ENCODE data around the gene ZFR2.

Gene ZFR2

GRCh38 chr19:3866910-3867638, 1.8 kb downstream of the ZFR2 start:
- Histone ChIP-seq H3K79me2 (ENCODE audit: insufficient read depth, low read length) (no peaks in the 10 kb centered on the region), H3K9ac (ENCODE audit: low read depth, low read length) (no peak overlapping the region), H3K4me1 (ENCODE audit: insufficient read depth, low read length) (no peaks in the 10 kb centered on the region), H3K27me3 (ENCODE audit: insufficient read depth, low read length, poor library complexity) (peaks cover 9% of the 10 kb centered on the region), H4K20me1 (ENCODE audit: insufficient read depth, low read length) (no peaks in the 10 kb centered on the region; the same call in 1 of the 2 replicates), H3K4me2 (ENCODE audit: insufficient read depth, low read length) (no peak overlapping the region), H2AFZ (ENCODE audit: low read depth, low read length) (no peak overlapping the region), H3K4me3 (ENCODE audit: low read depth in 1 of 2, low read length in 2 of 2) (no peak overlapping the region), H3K27ac (ENCODE audit: low read length) (no peak overlapping the region), H3K9me3 (ENCODE audit: insufficient read depth, low read length, severe bottlenecking) (no peaks in the 10 kb centered on the region), H3K36me3 (ENCODE audit: insufficient read depth, low read length) (no peaks in the 10 kb centered on the region)
- TF ChIP-seq EZH2 (IDR thresholded peaks at IDR 0.05; ENCODE audit: borderline replicate concordance, low read depth, low read length, severe bottlenecking), result no peak
- TF ChIP-seq, protein P1, sequence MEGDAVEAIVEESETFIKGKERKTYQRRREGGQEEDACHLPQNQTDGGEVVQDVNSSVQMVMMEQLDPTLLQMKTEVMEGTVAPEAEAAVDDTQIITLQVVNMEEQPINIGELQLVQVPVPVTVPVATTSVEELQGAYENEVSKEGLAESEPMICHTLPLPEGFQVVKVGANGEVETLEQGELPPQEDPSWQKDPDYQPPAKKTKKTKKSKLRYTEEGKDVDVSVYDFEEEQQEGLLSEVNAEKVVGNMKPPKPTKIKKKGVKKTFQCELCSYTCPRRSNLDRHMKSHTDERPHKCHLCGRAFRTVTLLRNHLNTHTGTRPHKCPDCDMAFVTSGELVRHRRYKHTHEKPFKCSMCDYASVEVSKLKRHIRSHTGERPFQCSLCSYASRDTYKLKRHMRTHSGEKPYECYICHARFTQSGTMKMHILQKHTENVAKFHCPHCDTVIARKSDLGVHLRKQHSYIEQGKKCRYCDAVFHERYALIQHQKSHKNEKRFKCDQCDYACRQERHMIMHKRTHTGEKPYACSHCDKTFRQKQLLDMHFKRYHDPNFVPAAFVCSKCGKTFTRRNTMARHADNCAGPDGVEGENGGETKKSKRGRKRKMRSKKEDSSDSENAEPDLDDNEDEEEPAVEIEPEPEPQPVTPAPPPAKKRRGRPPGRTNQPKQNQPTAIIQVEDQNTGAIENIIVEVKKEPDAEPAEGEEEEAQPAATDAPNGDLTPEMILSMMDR (IDR thresholded peaks at IDR 0.05; ENCODE audit: borderline replicate concordance, extremely low read depth, low read length, poor library complexity, severe bottlenecking), result no peak
- ATAC-seq (ENCODE audit: insufficient read depth, low read depth) (no peak), DNase-seq (no peak)

DNA sequence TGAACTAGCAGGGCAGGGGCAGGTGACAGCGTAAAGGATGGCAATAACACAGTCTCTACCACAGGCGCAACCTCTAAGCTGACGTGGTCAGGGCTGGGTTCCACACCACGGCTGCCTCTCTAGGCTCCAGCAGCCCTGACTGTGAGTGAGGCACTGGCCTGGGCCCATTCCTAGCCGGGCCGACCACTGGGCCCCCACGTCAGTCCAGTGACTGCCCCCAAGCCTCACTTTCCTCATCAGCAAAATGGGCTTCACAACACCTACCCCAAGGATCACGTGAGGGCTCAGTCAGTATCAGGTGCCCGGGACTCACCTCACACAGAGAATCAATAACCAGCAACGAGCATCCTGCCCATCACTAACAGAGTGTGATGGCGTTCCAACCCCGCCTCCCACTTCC, 5.2 kb downstream of the ZFR2 start:
- Histone ChIP-seq H3K4me3 (ENCODE audit: low read depth in 1 of 2, low read length in 2 of 2) (no peak overlapping the region), H3K9me3 (ENCODE audit: insufficient read depth, low read length, severe bottlenecking) (no peaks in the 10 kb centered on the region), H4K20me1 (ENCODE audit: insufficient read depth, low read length) (no peaks in the 10 kb centered on the region; the same call in 1 of the 2 replicates), H3K27me3 (ENCODE audit: insufficient read depth, low read length, poor library complexity) (peaks cover 9% of the 10 kb centered on the region), H3K79me2 (ENCODE audit: insufficient read depth, low read length) (no peaks in the 10 kb centered on the region), H3K27ac (ENCODE audit: low read length) (no peak overlapping the region), H3K36me3 (ENCODE audit: insufficient read depth, low read length) (no peaks in the 10 kb centered on the region), H3K4me1 (ENCODE audit: insufficient read depth, low read length) (no peaks in the 10 kb centered on the region), H3K9ac (ENCODE audit: low read depth, low read length) (no peak overlapping the region), H3K4me2 (ENCODE audit: insufficient read depth, low read length) (no peak overlapping the region), H2AFZ (ENCODE audit: low read depth, low read length) (no peak overlapping the region)
- ATAC-seq (ENCODE audit: insufficient read depth, low read depth), result no peak
- no peak for DNase-seq
- TF ChIP-seq EZH2 (IDR thresholded peaks at IDR 0.05; ENCODE audit: borderline replicate concordance, low read depth, low read length, severe bottlenecking), result no peak
- TF ChIP-seq, protein P1 (IDR thresholded peaks at IDR 0.05; ENCODE audit: borderline replicate concordance, extremely low read depth, low read length, poor library complexity, severe bottlenecking), result no peak

GRCh38 chr19:3862826-3863500, 5.9 kb downstream of the ZFR2 start:
- Histone ChIP-seq H3K4me3 (ENCODE audit: low read depth in 1 of 2, low read length in 2 of 2) (no peak overlapping the region), H3K9ac (ENCODE audit: low read depth, low read length) (no peak overlapping the region), H3K9me3 (ENCODE audit: insufficient read depth, low read length, severe bottlenecking) (no peaks in the 10 kb centered on the region), H3K79me2 (ENCODE audit: insufficient read depth, low read length) (no peaks in the 10 kb centered on the region), H3K27me3 (ENCODE audit: insufficient read depth, low read length, poor library complexity) (peaks cover 9% of the 10 kb centered on the region), H2AFZ (ENCODE audit: low read depth, low read length) (no peak overlapping the region), H3K4me2 (ENCODE audit: insufficient read depth, low read length) (no peak overlapping the region), H4K20me1 (ENCODE audit: insufficient read depth, low read length) (no peaks in the 10 kb centered on the region), H3K27ac (ENCODE audit: low read length) (no peak overlapping the region), H3K4me1 (ENCODE audit: insufficient read depth, low read length) (no peaks in the 10 kb centered on the region), H3K36me3 (ENCODE audit: insufficient read depth, low read length) (no peaks in the 10 kb centered on the region)
- DNase-seq (no peak), ATAC-seq (ENCODE audit: insufficient read depth, low read depth) (no peak)
- TF ChIP-seq, protein P1 (IDR thresholded peaks at IDR 0.05; ENCODE audit: borderline replicate concordance, extremely low read depth, low read length, poor library complexity, severe bottlenecking), result no peak
- no peak for TF ChIP-seq EZH2 (IDR thresholded peaks at IDR 0.05; ENCODE audit: borderline replicate concordance, low read depth, low read length, severe bottlenecking)

Data from DND-41 (cell line).